ENCODE measurements around the gene OVCA2.

The OVCA2 gene

DNA sequence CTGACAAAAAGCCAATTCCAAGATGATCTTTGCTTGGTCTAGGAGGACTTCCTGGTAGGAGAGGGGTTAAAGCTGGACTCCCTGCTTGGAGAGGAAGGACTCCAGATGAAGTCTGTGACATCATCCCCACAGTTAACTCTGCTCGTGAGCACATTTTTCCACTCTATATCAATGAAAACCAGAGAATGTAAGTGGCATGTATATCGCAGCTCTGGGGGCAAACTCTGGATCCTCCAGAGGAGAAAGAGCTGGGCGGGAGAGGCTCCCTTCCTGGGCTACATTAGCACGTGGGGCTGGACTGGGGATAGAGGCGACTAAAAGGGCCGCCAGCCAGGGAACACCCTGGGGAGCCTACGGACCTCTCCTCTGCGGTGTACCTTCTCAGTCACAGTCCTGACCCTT, 47.2 kb downstream of the OVCA2 start:
- no peak for DNase-seq

GRCh38 chr17:2090210-2090641, 48.4 kb downstream of the OVCA2 start:
- DNase-seq, result no peak

DNA sequence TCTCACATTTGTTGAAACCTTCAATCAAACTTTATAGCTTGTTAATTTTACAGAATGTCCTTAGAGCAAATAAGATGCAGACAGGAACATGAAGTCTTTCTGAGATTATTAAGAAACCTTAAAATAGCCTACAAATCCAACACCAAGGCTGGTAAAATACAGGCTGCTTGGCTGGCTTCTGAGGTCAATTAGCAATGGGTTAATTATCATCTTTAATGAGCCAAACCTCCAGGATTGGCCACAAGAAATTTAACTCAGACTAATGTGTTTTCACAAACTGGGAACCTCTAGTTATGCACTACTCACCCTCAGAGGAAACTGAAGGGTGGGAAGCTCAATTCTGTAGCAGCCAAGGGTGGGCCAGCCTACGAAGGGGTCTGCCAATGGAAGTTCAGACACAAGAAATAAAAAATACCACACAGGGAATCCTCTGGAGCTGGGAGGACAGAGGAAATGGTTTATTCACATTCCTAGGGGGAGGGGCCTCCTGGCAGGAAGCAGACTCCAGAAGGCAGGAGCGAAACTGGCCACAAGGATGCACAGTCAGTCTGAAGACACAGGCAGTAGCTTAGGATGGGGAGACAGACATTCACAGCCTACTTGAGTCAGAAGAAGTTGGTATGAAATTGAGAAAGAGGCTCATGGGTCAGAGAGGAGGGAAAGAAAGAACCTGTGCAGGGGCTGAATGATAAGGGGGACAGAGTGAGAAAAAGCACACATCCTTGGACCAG, 49.1 kb downstream of the OVCA2 start:
- no peak for DNase-seq

- DNase-seq, result no peak
These were observed 50.4 kb downstream of the OVCA2 start for GRCh38 chr17:2092253-2092652.

Data from activated CD8-positive, alpha-beta memory T cell treated with anti-CD3 and anti-CD28 coated beads for 24 hours (primary cell).